GM19193 (cell line): ENCODE measurements around the gene IQCK.

Experiments used
- POLR2A ChIP-seq: IDR thresholded peaks from 4 replicates; pipeline ENCODE4 v1.6.1; 2011; ENCODE audit not compliant: insufficient read depth, insufficient read length; ENCODE audit errors: extremely low read depth

The IQCK gene

GRCh38 chr16:19785081-19785480 lies 67.0 kb downstream of the IQCK start:
- no peak for TF ChIP-seq POLR2A

GRCh38 chr16:19785512-19786130 lies 67.5 kb downstream of the IQCK start:
- no peak for TF ChIP-seq POLR2A

- no peak for TF ChIP-seq POLR2A
Measured at GRCh38 chr16:19802612-19803011, 84.5 kb downstream of the IQCK start.

GRCh38 chr16:19804538-19805323 lies 86.7 kb downstream of the IQCK start:
- TF ChIP-seq POLR2A, result no peak

GRCh38 chr16:19805459-19806162 lies 87.5 kb downstream of the IQCK start:
- no peak for TF ChIP-seq POLR2A

- no peak for TF ChIP-seq POLR2A
Measured at GRCh38 chr16:19808061-19808641, 90.1 kb downstream of the IQCK start.

GRCh38 chr16:19809121-19809635 lies 91.1 kb downstream of the IQCK start:
- no peak for TF ChIP-seq POLR2A

GRCh38 chr16:19809693-19810092 lies 91.6 kb downstream of the IQCK start:
- TF ChIP-seq POLR2A, result no peak

GRCh38 chr16:19810817-19811731 lies 93.0 kb downstream of the IQCK start:
- no peak for TF ChIP-seq POLR2A

- no peak for TF ChIP-seq POLR2A
Measured at GRCh38 chr16:19812986-19813385, 94.9 kb downstream of the IQCK start.

GRCh38 chr16:19815418-19815817 lies 97.3 kb downstream of the IQCK start:
- TF ChIP-seq POLR2A, result no peak

- no peak for TF ChIP-seq POLR2A
Measured at GRCh38 chr16:19817122-19817521, 99.1 kb downstream of the IQCK start.

GRCh38 chr16:19817875-19818274 lies 99.8 kb downstream of the IQCK start:
- TF ChIP-seq POLR2A, result no peak

GRCh38 chr16:19822533-19822932 lies 104.5 kb downstream of the IQCK start:
- no peak for TF ChIP-seq POLR2A
